Medulla oblongata (tissue), 1 donor: Measurements from ENCODE around the gene GFRA1.

Experiments
- DNase-seq: peaks from one replicate; pipeline ENCODE4 v3.0.0-alpha.2; 2015; ENCODE audit errors: extremely low spot score

Gene GFRA1

DNA sequence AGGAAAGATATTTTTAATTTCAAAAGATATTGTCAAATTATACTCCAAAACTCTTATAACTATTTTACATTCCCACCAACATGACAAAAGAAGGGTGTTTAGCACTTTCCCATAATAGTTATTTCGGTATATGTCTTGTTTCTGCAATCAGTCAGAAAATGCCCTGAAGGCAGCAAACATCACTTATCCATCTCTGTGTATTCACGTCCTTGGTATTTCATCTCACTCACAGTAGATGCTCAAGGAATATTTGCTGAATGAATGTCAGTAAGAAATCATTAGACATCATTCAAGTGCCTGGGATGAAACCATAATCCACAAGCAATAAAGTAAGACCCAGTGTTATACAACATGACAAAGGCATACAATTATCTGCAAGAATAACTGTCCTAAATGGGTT, 112.7 kb downstream of the GFRA1 start:
- DNase-seq = no peak

DNA sequence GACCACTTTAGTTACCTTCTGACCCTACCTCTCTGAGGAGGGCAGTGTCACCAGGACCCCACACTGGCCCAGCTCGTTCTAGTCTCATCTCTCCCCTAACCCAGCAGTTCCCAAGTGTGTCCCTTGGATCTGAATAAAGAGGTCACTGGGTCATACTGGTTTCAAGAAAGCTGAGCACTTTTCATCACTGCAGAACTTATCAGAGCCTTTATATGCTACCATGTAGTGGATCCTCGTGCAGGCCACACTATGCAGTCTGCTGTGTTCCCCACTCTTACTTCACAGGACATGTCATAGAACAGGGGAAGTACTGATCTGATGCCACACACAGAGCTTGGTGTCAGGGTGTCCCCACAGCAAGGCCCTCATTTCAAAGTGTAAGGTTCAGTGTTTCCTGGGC, 113.8 kb downstream of the GFRA1 start:
- no peak for DNase-seq

- no peak for DNase-seq
Measured at GRCh38 chr10:116158036-116158435, 115.0 kb downstream of the GFRA1 start.

- no peak for DNase-seq
Measured at GRCh38 chr10:116157485-116157884, 115.5 kb downstream of the GFRA1 start.

GRCh38 chr10:116156819-116157218, 116.2 kb downstream of the GFRA1 start:
- no peak for DNase-seq

DNA sequence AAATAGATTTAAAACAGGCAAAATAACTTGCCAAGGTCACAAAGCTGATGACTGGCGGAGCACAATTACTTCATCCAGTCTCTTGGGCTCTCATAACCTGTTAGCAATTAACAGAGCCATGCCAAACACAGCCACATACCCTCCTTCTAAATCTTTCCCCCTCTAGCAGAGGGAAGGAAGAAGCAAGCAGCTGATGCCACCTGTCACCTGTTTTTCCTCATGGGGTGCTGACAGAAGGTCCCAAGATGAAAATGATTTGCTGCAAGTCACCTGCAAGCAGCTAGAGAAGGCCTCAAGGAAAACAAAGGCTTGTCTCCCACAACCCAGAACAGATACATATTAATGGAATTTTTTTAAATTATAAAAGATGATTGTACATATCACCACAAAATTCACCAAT, 117.8 kb downstream of the GFRA1 start:
- DNase-seq = no peak

- no peak for DNase-seq
Measured at GRCh38 chr10:116154651-116155050, 118.4 kb downstream of the GFRA1 start.

DNA sequence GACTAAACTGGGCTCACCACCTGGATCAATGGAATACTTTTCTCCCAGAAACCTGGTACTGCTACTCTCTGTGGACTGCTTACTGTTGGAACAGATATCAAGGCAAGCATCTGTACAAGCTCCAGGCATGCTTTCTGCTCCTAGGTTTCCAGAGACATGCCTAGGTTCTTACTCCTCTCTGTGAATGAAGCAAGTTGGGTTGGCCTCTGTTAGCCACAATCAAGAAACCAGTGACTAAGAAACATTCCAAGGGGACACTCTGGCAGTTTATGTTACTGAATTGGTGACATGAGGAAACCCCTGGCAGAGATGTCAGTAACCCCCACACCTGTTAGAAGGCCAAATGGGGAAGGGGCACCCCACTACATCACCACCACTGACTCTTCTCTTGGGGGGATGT, 121.9 kb downstream of the GFRA1 start:
- DNase-seq = no peak

- DNase-seq = no peak
Measured at GRCh38 chr10:116150606-116151005, 122.4 kb downstream of the GFRA1 start.

DNA sequence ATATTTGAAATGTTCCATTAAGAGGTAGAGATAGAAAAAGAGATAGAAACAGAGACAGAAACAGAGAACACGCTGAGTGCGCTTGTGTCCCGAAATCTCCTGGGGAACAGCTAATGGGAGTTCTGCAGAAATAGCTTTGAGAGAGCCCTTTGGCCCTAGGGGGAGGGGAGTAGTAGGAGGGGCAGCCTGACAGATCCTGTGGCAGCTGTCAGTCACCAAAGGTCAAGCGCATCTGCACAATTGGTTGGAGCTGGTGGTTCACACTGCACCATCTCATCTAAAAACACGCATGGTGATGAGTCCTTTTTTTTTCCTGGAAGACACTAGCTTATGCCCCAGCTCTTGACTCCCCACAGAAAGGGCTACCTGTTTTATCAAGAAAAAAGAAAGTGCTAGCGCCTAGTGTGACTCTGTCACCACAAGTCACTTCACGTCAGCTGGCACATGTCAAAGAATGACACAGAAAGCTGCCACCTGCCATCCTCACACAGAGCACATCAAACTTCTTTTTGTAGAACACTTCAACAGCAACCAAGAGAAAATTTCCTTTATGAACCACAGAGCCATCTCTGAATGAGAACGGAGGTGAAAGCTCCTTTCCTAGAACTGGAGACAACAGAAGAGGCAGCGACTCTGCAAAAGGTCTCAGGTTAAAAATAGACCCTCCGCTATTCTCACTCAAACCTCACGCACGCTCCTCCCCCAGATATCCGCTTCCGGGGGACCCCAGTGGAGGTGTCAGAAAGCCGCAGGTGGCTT, 125.7 kb downstream of the GFRA1 start:
- no peak for DNase-seq

DNA sequence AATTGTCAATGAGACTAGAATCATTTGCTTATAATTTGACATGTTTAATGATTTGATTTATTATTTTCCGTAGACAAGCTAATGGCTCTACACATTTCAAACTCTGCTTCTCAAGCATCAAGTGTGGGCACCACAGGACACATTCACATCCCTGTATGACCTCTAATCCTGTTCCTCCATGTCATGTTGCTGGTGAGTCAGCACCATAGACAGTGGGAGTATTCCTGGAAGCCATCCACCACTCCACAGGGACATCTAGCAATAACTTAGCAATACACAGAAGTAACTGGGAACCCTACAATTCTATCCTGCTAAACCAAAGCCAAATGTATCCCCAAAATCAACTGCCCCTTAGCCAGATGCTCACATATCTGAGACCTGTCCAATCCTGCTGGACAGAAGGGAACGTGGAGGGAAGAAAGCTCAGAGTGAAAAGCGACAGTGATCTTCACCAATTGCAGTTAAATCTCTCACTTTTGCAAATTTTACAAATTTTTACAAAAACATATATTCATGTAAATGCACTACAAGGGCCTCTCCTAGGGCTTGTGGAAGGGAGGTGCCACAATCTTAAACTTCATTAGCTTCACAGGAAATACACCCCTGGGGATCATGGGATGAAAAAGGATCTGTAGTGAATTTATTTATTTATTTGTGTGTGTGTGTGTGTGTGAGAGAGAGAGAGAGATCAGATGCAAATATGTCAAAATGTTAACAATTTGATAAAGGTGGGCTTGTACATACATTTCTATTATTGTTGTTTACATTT, 126.5 kb downstream of the GFRA1 start:
- DNase-seq = no peak

GRCh38 chr10:116143673-116144222, 129.3 kb downstream of the GFRA1 start:
- no peak for DNase-seq

DNA sequence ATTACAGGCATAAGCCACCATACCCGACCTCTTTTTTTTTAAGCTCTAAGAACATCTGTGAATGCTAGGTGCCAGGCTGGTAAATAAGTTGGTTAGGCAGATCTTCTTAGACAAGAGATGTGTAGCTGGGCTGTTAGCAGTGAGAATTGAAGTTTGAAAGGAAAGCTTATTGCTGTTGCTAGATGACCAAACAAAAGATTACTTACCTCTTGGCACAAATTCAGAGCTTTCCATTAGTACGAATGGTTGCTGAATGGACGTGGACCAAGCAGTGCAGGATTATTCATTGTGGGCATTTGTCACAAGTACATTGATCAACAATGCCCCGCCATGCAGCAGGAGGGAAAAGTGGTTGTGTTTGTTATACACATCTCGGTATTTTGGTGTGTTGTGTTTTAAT, 131.2 kb downstream of the GFRA1 start:
- no peak for DNase-seq

DNA sequence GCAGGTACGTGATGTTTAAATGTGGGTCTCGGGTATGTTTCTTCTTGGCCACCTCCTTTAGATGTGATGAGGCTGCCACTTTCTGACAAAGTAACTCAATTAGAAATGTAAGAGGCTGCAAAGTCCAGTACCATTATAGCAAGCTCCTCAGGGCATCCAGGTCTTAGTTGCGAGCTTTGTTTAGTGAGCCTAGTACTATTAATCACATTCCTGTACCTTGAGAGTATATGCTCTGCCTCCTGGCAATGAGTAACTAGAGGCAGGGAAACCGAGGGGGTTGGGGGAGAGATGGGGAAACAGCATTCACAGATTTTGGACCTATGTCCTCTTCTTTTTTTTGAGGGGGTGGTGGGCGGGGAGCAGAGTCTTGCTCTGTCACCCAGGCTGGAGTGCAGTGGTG, 131.8 kb downstream of the GFRA1 start:
- DNase-seq = no peak

GRCh38 chr10:116139886-116140285, 133.1 kb downstream of the GFRA1 start:
- no peak for DNase-seq

DNA sequence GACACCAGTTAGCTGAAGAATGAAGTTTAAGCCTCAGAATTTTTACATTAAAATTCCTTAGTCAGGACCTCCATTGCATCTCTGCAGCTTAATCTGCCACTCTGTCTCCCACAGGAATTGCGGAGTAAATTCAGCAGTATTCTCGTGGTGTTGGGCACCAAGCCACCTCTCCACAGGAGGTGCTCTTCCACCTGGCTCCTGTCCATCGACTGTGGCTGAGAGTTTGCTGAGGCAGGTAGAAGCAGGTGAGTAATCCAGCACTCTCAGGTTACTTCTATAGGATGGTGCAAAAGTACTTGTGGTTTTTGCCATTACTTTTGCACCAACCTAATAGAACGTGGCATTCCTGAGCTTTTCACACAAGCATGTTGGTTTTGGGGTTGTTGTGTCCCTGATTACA, 134.1 kb downstream of the GFRA1 start:
- DNase-seq = no peak

- DNase-seq = no peak
Measured at GRCh38 chr10:116136261-116136660, 136.7 kb downstream of the GFRA1 start.

DNA sequence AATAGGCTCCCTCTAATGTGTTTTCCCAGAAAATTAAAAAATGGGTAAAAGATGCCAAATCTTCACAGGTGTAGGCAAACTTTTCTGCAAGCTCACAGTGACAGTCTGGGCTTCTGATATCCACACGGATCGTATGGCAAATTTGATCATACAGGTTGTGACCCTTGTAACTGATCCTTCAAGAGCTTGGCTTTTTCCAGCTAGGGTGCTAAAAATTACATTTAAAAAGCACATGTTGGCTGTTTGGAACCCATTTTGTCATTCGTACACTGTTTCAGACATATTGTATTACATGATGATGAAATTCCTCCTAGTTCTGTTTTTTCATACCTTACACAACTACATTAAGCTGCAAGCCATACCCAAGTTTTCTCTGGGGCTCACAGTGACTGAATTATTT, 138.7 kb downstream of the GFRA1 start:
- DNase-seq = no peak

- DNase-seq = no peak
Measured at GRCh38 chr10:116133634-116134033, 139.4 kb downstream of the GFRA1 start.

- no peak for DNase-seq
Measured at GRCh38 chr10:116132780-116133399, 140.1 kb downstream of the GFRA1 start.

- no peak for DNase-seq
Measured at GRCh38 chr10:116130006-116130405, 143.0 kb downstream of the GFRA1 start.

- DNase-seq = no peak
Measured at GRCh38 chr10:116126954-116127695, 145.9 kb downstream of the GFRA1 start.
